Esophagus mucosa (tissue), 1 donor: Measurements from ENCODE around the gene LEMD2. TPM values are rescaled to one million over a fixed set of nuclear protein-coding genes. Genes with fewer than 3 reads are reported as not detected.

Experiments used
- total RNA-seq: library from RNA; stranded (reverse); gene quantifications from one replicate; pipeline ENCODE4 v1.2.4, GENCODE V29; 2023
- donor health status: DM: yes; HTN: yes; CAD: no.

The LEMD2 gene
- total RNA-seq, 1 donor from 2014 or later: 36.4 TPM

Other genes with a start within 250 kb of the LEMD2 start
- gene BAK1, start 208.9 kb downstream of the LEMD2 start, total RNA-seq: 33.5 TPM
- 23.7 TPM for gene ITPR3, start 167.8 kb downstream of the LEMD2 start, total RNA-seq
- gene UQCC2, start 77.4 kb downstream of the LEMD2 start, total RNA-seq: 77.6 TPM
- gene IP6K3, start 42.2 kb downstream of the LEMD2 start, total RNA-seq: 0.08 TPM
- not detected for gene MLN, start 14.9 kb upstream of the LEMD2 start, total RNA-seq